SK-N-DZ (cell line): ENCODE data around the gene C6orf141. TPM values are rescaled to one million over a fixed set of nuclear protein-coding genes. Genes with fewer than 3 reads are reported as not detected.

Experiments used
- DNase-seq: peaks from one replicate; pipeline ENCODE4 v3.0.0-alpha.2; 2015; ENCODE audit warnings: low spot score
- polyA plus RNA-seq, 2 experiments: library from polyadenylated mRNA; depleted of rRNA; stranded (reverse); fragments of >200 nt; gene quantifications; 2 replicates each; pipeline ENCODE4 v1.2.3, GENCODE V29; 2014

The C6orf141 gene
- polyA plus RNA-seq (2014; cell fraction: cytosol; rRNA removed), result 5.7 and 5.8 TPM in 2 replicates
- polyA plus RNA-seq (2014; cell fraction: nucleus; rRNA removed), result 3.9 and 12.2 TPM in 2 replicates

- DNase-seq, result peak; percentile 67
Observed at GRCh38 chr6:49550492-49551077, at the start of gene C6orf141. TSS of gene C6orf141 (plus strand) at chr6:49550668. CDS start at chr6:49550793, 125 bp downstream.

- DNase-seq, result no peak
Observed at GRCh38 chr6:49504666-49505065, 45.8 kb upstream of the C6orf141 start.

- DNase-seq, result no peak
Observed at GRCh38 chr6:49506569-49507111, 43.8 kb upstream of the C6orf141 start.

- no peak for DNase-seq
Observed at GRCh38 chr6:49509342-49509741, 41.1 kb upstream of the C6orf141 start.

GRCh38 chr6:49513153-49513989, 37.1 kb upstream of the C6orf141 start:
- DNase-seq, result no peak

- DNase-seq, result no peak
Observed at GRCh38 chr6:49514571-49515484, 35.6 kb upstream of the C6orf141 start.

GRCh38 chr6:49515485-49516146, 34.9 kb upstream of the C6orf141 start:
- no peak for DNase-seq

GRCh38 chr6:49516147-49516505, 34.3 kb upstream of the C6orf141 start:
- no peak for DNase-seq

GRCh38 chr6:49517919-49518318, 32.5 kb upstream of the C6orf141 start:
- no peak for DNase-seq

- no peak for DNase-seq
Observed at GRCh38 chr6:49519660-49520059, 30.8 kb upstream of the C6orf141 start.

- no peak for DNase-seq
Observed at GRCh38 chr6:49522710-49523593, 27.5 kb upstream of the C6orf141 start.

GRCh38 chr6:49523901-49524300, 26.6 kb upstream of the C6orf141 start:
- DNase-seq, result no peak

GRCh38 chr6:49524541-49524940, 25.9 kb upstream of the C6orf141 start:
- DNase-seq, result no peak

- DNase-seq, result no peak
Observed at GRCh38 chr6:49526598-49526997, 23.9 kb upstream of the C6orf141 start.

GRCh38 chr6:49527320-49527719, 23.1 kb upstream of the C6orf141 start:
- DNase-seq, result no peak

- no peak for DNase-seq
Observed at GRCh38 chr6:49528571-49528970, 21.9 kb upstream of the C6orf141 start.

GRCh38 chr6:49530141-49530776, 20.2 kb upstream of the C6orf141 start:
- DNase-seq, result no peak

- DNase-seq, result peak; percentile 41
Observed at GRCh38 chr6:49531774-49532569, 18.5 kb upstream of the C6orf141 start.

GRCh38 chr6:49535795-49536194, 14.7 kb upstream of the C6orf141 start:
- no peak for DNase-seq
